HG03558 (cell line): Measurements from ENCODE around the gene NANOS1.
A peak's percentile ranks its signal among the peaks of the same experiment; 100 is the strongest.

Experiments
- ATAC-seq: cut with Tn5 transposase; IDR thresholded peaks from one replicate; pipeline ENCODE4 v1.9.1; 2021; ENCODE audit warnings: moderate number of reproducible peaks; ENCODE audit not compliant: unreplicated experiment; ENCODE audit errors: extremely low read depth

NANOS1 gene

GRCh38 chr10:119029613-119030420 is at the start of gene NANOS1:
TSS of gene NANOS1 (plus strand) at chr10:119029714. CDS start at chr10:119029802, 88 bp downstream.
- peak; percentile 10 for ATAC-seq

GRCh38 chr10:118980135-118980865 is 49.2 kb upstream of the NANOS1 start:
- ATAC-seq: no peak

GRCh38 chr10:118980870-118981269 is 48.6 kb upstream of the NANOS1 start:
- ATAC-seq: no peak

GRCh38 chr10:118981946-118982345 is 47.6 kb upstream of the NANOS1 start:
- no peak for ATAC-seq

DNA sequence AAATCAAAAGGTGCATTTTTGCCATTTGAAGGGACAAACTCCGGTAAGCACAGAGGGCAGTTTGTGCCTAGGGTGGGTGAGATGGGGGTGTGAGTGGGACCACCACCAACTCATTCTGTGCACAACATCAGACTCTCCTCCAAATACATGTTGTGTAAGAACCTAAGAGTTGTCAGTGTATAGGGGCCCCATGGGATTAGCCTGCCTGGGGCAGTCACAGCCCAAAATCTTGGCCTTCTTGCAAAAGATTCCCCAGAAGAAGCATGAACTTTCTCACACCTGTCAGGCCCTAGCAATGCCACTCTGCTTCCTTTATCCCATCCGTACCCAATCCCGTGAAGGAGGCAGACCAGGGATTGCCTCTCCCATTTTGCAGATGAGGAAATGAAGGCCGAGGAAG is 47.1 kb upstream of the NANOS1 start:
- ATAC-seq: no peak

DNA sequence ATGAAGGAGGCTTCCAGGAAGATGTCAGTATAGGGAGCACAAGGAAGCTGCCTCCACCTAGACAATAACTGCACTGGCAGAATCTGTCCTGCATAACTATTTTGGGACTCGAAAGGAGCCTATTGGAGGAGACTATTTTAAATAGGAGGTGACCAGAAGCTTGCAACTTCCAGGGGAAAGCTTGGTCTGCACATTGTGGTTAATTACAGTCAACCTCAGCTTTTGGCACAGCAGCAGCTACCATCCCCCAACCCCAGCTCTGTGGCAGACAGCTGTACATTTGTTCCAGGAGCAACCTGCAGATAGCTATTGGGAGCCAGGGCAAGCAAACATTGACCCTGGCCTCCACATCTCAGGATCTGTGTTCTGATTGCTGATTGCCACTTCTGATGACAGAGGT is 46.3 kb upstream of the NANOS1 start:
- ATAC-seq: no peak

DNA sequence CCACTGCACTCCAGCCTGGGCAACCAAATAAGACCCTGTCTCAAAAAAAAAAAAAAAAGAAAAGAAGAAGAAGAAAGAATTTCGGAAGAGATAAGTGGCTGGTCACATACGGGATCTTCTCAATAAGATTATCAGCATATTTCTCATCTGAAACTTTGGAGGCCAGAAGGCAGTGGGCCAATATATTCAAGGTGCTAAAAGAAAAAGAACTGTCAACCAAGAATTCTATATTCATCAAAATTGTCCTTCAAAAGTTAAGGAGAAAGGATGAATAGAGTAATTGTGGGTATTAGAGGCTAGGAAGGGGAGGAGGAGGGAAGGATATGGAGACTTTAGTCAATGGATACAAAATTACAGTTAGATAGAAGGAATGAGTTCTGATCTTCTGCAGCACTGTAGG is 43.9 kb upstream of the NANOS1 start:
- no peak for ATAC-seq

DNA sequence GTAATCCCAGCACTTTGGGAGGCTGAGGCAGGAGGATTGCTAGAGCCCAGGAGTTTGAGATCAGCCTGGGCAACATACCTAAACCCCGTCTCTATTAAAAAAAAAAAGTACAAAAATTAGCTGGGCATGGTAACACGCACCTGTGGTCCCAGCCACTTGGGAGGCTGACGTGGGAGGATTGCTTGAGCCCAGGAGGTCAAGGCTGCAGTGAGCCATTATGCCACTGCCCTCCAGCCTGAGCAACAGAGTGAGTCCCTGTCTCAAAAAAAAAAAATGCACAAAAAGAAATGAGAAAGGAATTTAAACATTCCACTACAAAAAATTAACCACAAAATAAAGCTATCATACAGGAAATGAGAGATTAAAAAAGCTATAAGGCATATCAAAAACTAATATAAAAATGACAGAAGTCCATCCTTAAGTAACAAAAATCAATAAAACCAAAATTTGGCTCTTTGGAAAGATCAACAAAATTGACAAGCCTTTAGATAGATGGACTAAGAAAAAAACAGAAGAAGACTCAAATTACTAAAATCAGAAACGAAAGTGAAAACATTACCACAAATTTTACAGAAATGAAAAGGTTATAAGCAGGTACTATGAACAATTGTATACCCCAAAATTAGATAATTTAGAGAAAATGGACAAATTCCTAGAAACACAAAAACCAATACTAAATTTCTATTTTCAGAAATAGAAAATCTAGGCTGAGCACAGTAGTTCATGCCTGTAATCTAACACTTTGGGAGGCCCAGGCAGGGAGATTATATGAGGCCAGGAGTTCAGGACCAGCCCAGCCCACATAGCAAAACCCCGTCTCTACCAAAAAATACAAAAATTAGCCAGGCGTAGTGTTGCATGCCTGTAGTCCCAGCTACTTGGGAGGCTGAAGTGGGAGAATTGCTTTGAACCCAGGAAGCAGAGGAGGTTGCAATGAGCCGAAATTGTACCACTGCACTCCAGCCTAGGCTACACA is 42.4 kb upstream of the NANOS1 start:
- peak; percentile 80 for ATAC-seq

- ATAC-seq: no peak
Measured at GRCh38 chr10:118990326-118990725, 39.2 kb upstream of the NANOS1 start.

GRCh38 chr10:118992496-118992895 is 37.0 kb upstream of the NANOS1 start:
- no peak for ATAC-seq

DNA sequence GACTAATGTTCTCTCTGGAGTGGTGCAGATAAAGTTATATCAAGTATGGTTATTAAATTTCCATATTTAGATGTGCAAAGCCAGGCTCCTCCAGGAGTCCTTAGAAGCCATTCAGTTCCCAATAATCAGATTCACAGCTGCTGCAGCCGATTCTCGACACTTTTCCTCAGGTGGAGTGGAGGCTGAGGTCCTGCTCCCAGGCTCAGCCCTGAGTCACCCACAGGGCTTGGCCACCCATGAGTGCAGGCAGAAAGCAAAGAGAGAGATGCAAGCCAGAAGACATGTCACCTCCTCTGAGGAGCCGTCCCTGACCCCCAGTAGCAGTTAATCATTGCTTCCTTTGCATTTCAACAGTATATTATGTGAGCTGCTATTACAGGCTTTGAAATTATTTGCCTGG is 36.3 kb upstream of the NANOS1 start:
- no peak for ATAC-seq

DNA sequence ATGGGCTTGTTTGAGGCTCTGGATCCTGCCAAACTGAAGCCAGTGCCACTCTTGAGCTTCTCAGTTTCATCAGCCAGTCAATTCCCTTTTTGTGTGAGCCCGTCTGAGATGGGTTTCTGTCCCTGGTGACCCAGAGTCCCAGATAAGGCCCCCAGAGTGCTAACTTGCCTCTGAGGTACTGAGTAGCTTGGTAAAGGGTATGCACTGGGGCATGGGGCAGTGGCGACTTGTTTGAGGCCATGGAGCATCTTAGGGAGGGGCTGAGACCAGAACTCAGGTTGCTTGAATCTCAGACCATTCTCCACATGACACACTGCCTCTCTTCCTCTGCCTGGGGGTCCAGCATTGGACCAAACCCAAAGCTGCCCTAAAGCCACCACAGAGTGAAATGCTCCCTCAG is 35.2 kb upstream of the NANOS1 start:
- ATAC-seq: no peak

DNA sequence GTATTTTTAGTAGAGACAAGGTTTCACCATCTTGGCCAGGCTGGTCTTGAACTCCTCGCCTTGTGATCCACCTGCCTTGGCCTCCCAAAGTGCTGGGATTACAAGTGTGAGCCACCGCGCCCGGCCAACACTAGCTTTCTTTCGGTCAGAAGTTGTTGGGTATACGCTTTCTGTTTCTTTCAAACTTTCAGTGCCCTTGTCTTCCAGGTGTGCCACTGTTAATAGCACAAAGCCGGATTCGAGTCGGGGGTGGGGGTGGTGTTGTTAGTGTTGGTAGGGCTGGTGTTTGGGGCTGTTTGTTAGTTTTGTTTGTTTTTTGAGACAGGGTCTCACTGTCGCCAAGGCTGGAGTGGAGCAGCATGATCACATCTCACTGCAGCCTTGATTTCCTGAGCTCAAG is 33.8 kb upstream of the NANOS1 start:
- ATAC-seq: no peak

DNA sequence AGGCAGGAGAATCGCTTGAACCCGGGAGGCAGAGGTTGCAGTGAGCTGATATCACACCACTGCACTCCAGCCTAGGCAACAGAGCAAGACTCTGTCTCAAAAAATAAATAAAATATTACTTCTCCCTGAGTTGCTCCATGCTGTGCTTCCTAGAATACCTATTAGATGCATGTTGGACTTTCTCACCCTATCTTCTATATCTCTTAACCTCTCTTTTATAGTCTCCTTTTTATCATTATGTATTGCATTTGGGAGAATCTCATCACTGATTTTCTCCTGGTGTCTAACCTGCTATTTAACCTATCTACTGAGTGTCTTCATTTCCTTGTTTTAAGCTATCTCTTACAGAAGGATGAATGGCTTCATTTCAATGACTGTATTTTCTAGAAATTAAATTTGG is 32.1 kb upstream of the NANOS1 start:
- no peak for ATAC-seq

DNA sequence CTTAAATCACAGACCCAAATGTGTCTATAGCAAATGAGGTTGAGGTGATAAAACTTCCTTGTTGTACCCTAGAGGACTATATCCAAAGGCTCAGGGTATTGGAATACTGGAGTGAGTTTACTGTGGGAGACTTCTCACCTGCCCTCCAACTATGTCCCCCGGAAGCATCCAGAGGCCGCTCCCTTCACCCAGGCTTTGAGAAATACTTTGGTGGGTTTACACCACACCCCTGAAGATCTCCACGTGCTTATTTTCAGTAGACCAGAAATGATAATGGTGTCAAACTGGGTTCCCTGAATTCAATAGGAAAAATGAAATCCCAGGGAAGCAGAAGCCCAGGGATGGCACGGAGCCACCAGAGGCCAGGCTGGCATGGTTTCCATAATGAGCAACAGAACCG is 31.3 kb upstream of the NANOS1 start:
- no peak for ATAC-seq

DNA sequence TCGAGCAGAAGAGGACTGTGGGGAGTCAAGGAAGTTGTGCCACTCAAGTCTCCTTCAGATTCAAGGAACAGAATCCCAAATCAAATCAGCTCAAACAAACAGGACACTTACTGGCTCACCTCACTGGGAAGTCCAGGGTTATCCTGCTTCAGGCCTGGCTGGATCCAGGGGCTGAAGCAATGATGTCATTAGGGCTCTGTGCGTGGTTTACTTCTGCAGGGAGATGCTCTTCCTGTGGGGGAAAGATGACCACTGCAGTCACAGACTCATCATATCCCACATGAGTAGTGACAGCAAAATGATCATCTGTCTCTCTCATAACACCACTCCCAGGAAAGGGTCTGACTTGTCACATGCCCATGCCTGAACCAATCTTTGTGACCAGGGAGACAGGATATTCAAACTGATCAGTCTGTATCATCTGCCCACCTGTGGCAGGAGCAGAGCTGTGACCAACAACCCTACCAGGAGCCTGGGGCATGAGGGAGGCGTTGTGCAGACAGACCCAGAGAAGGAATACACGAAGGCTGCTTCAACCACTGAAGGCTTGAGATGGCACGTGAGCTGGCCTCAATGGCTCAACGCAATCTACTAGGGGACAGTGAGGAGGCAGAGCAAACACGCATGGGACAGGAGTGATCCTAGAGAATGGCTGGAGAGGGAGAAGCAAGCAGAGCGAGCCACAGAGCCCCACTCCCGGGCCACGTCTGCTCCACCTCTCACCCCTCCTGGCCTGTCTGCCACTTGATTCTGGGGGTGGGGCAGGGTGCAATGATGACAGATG is 27.6 kb upstream of the NANOS1 start:
- no peak for ATAC-seq

DNA sequence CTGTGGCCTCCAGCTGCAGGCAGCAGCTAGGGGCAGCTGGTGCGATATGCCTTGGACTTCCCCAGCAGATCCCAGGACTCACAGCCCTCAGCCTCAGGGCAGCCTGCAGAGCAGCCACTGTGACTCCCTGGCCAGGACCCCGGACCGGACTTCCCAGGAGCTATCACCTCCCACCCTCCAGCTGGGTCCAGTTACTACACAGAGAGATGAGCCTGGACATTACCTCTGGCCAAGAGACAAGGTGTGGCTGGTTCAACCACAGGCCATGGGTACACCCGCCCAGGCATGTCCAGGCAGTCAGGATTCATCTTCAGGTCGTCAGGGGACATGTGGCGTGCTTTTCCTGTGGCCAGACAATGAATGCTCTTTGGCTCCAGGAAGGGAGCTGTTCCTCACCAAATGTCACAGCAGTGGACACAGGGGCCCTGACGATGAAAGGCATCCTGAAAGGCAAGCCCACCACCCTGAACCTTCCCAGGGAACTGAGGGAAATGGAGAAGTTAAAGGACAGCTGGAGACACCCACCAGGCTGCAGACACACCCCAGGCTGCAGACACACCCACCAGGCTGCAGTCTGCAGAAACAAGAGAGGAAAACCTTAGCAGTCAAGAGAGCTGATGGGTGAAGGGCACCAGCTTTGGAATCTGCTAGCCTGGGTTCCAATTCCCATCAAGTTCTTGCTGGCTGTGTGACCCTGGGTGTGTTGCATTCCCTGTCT is 25.8 kb upstream of the NANOS1 start:
- no peak for ATAC-seq

GRCh38 chr10:119005362-119006043 is 24.0 kb upstream of the NANOS1 start:
- ATAC-seq: no peak
